SK-N-SH (cell line): ENCODE data around the gene LPP. TPM values are rescaled to one million over a fixed set of nuclear protein-coding genes. Genes with fewer than 3 reads are reported as not detected.

Experiments used
- CTCF ChIA-PET: fragments of 300-600, 350-600 bp; formaldehyde crosslinking; extraction: SDS; loops from one replicate; lab custom pipeline; 2021; lab: Yijun Ruan, JAX
- POLR2A ChIA-PET: fragments of 350-600 bp; sonication (Branson Sonifier 250); formaldehyde crosslinking; extraction: SDS; loops from one replicate; lab custom pipeline; 2020; ENCODE audit warnings: antibody characterized with exemption, inconsistent platforms; lab: Yijun Ruan, JAX
- DNase-seq: peaks from one replicate; pipeline ENCODE4 v3.0.0; 2012
- H2AFZ ChIP-seq: fragments of 200-600 bp; sonication (generic); 2 replicates; pipeline ENCODE4 v1.8.1; 2016; ENCODE audit warnings: antibody characterized with exemption, mild to moderate bottlenecking, low read depth
- H3F3A ChIP-seq: fragments of 200-600 bp; sonication (generic); replicated peaks from 2 replicates; pipeline ENCODE3; 2016; ENCODE audit warnings: antibody characterized with exemption, mild to moderate bottlenecking; ENCODE audit not compliant: insufficient read depth
- H3K27ac ChIP-seq, 2 experiments: fragments of 200-500 bp in 1 of 2; fragments of 200-600 bp in 1 of 2; sonication (Bioruptor generic) in 1 of 2; sonication (generic), shearing (Covaris generic) in 1 of 2; 2 replicates each; pipeline versions ENCODE4 v1.5.1 to v1.6.1; 2014 to 2016; ENCODE audit warnings: low read depth in 2 of 2, inconsistent platforms in 1 of 2, low read length in 1 of 2, mild to moderate bottlenecking in 1 of 2, mixed read lengths in 1 of 2
- H3K27me3 ChIP-seq: fragments of 200-600 bp; sonication (generic), shearing (Covaris generic); 2 replicates; pipeline ENCODE4 v1.6.1; 2016; ENCODE audit warnings: mixed run types; ENCODE audit not compliant: insufficient read depth
- H3K36me3 ChIP-seq, 2 experiments: fragments of 200-500 bp in 1 of 2; fragments of 200-600 bp in 1 of 2; sonication (Bioruptor generic) in 1 of 2; sonication (generic) in 1 of 2; replicated peaks in 1 of 2; 2 replicates each; pipeline versions ENCODE3 to v1.5.1; 2014 to 2016; ENCODE audit warnings: low read length in 1 of 2, mild to moderate bottlenecking in 1 of 2; ENCODE audit not compliant: insufficient read depth in 2 of 2, control insufficient read depth in 1 of 2
- H3K4me1 ChIP-seq, 2 experiments: fragments of 200-500 bp in 1 of 2; fragments of 200-600 bp in 1 of 2; sonication (Bioruptor generic) in 1 of 2; sonication (generic), shearing (Covaris generic) in 1 of 2; 2 replicates each; pipeline versions ENCODE4 v1.5.1 to v1.6.1; 2014 to 2016; ENCODE audit warnings: low read depth in 1 of 2, low read length in 1 of 2, mixed run types in 1 of 2; ENCODE audit not compliant: insufficient read depth in 2 of 2, control insufficient read depth in 1 of 2
- H3K4me2 ChIP-seq: fragments of 200-600 bp; sonication (generic), shearing (Covaris generic); 2 replicates; pipeline ENCODE4 v1.6.1; 2017; ENCODE audit warnings: mixed run types
- H3K4me3 ChIP-seq, 2 experiments: fragments of 200-500 bp in 1 of 2; fragments of 200-600 bp in 1 of 2; sonication (Bioruptor generic) in 1 of 2; sonication (generic), shearing (Covaris generic) in 1 of 2; 2 replicates each; pipeline versions ENCODE4 v1.5.1 to v1.8.1; 2014 to 2016; ENCODE audit warnings: low read depth in 2 of 2, inconsistent platforms in 1 of 2, low read length in 1 of 2, mild to moderate bottlenecking in 1 of 2, mixed read lengths in 1 of 2, moderate library complexity in 1 of 2
- H3K79me2 ChIP-seq: fragments of 200-600 bp; sonication (generic); 2 replicates; pipeline ENCODE4 v1.8.1; 2017; ENCODE audit warnings: mild to moderate bottlenecking; ENCODE audit not compliant: insufficient read depth
- H3K9ac ChIP-seq: fragments of 200-600 bp; sonication (generic); 2 replicates; pipeline ENCODE4 v1.6.1; 2017; ENCODE audit warnings: mixed run types
- H3K9me2 ChIP-seq: fragments of 200-600 bp; sonication (generic); 2 replicates; pipeline ENCODE4 v1.6.1; 2017; ENCODE audit warnings: mixed run types
- H3K9me3 ChIP-seq: fragments of 200-600 bp; sonication (generic); 2 replicates; pipeline ENCODE4 v1.6.1; 2017; ENCODE audit warnings: mixed run types, mild to moderate bottlenecking, moderate library complexity
- H4K20me1 ChIP-seq: fragments of 200-600 bp; sonication (generic); 2 replicates; pipeline ENCODE4 v1.6.1; 2017; ENCODE audit warnings: mild to moderate bottlenecking, mixed run types; ENCODE audit not compliant: insufficient read depth
- CTCF ChIP-seq: fragments of 200-600 bp; sonication (generic); IDR thresholded peaks from 2 replicates; pipeline ENCODE4 v1.6.1; 2017; ENCODE audit warnings: antibody characterized with exemption, mild to moderate bottlenecking, moderate library complexity
- ELF1 ChIP-seq: IDR thresholded peaks from 2 replicates; pipeline ENCODE4 v1.4.0; 2012
- FOXJ3 ChIP-seq: sonication (generic); formaldehyde crosslinking; IDR thresholded peaks from 2 replicates; pipeline ENCODE4 v1.5.1; 2020; ENCODE audit warnings: mild to moderate bottlenecking, missing genetic modification reagents
- IRF3 ChIP-seq: fragments of 150-350 bp; IDR thresholded peaks from 2 replicates; pipeline ENCODE4 v1.6.1; 2016; ENCODE audit warnings: mild to moderate bottlenecking, low read depth, low read length
- MAX ChIP-seq: IDR thresholded peaks from 2 replicates; pipeline ENCODE4 v1.4.0; 2012; ENCODE audit warnings: low read depth
- NFIC ChIP-seq: IDR thresholded peaks from 2 replicates; pipeline ENCODE4 v1.4.0; 2012; ENCODE audit warnings: borderline replicate concordance
- NRF1 ChIP-seq: IDR thresholded peaks from 2 replicates; pipeline ENCODE4 v1.6.1; 2012; ENCODE audit warnings: low read depth, mild to moderate bottlenecking, low read length
- PBX3 ChIP-seq: IDR thresholded peaks from 2 replicates; pipeline ENCODE4; 2012
- POLR2AphosphoS5 ChIP-seq: IDR thresholded peaks from 2 replicates; pipeline ENCODE4 v1.6.1; 2012; ENCODE audit warnings: low read depth, low read length
- REST ChIP-seq: IDR thresholded peaks from 2 replicates; pipeline ENCODE4 v1.6.1; 2012; ENCODE audit warnings: mild to moderate bottlenecking, low read depth, low read length, moderate library complexity
- RXRA ChIP-seq: IDR thresholded peaks from 2 replicates; pipeline ENCODE4 v1.4.0; 2012; ENCODE audit warnings: low read depth, mild to moderate bottlenecking, borderline replicate concordance
- SMC3 ChIP-seq: IDR thresholded peaks from 2 replicates; pipeline ENCODE4 v1.6.1; 2012; ENCODE audit warnings: low read depth, low read length, improper control_type of control experiment
- TEAD4 ChIP-seq: IDR thresholded peaks from 2 replicates; pipeline ENCODE4 v1.4.0; 2012; ENCODE audit warnings: mild to moderate bottlenecking, borderline replicate concordance; ENCODE audit not compliant: insufficient read depth
- YY1 ChIP-seq: IDR thresholded peaks from 2 replicates; pipeline ENCODE4 v1.4.0; 2012; ENCODE audit warnings: low read depth, mild to moderate bottlenecking
- WGBS: methylation state at CpG from one replicate; pipeline ENCODE4 v1.1.6; 2017; ENCODE audit warnings: low lambda C conversion rate; 5-methylcytosine and 5-hydroxymethylcytosine counted together
- polyA plus RNA-seq, 3 experiments: library from polyadenylated mRNA; depleted of rRNA; stranded (reverse); fragments of >200 nt; gene quantifications; 2 replicates each; pipeline ENCODE4 v1.2.3, GENCODE V29; 2012

The LPP gene
- polyA plus RNA-seq, 1 of the 3 experiments (the other 2 are of a cell fraction) = 6.6 TPM

GRCh38 chr3:188241072-188241471, 87.1 kb downstream of the LPP start:
- Histone ChIP-seq H3K9me2 (no peaks in the 10 kb centered on the region), H3F3A (peaks cover 41% of the 10 kb centered on the region), H3K36me3 (peaks cover 5 to 19% of the 10 kb centered on the region in 2 experiments), H4K20me1 (peaks cover 3% of the 10 kb centered on the region; the same call in 1 of the 2 replicates), H3K27me3 (no peaks in the 10 kb centered on the region), H3K9me3 (no peaks in the 10 kb centered on the region), H3K27ac (peak overlapping the region in 1 of 2 experiments; percentile 85; a peak in 2 of 4 replicates), H3K79me2 (peaks cover 83% of the 10 kb centered on the region), H3K9ac (peak overlapping the region; percentile 7; the same call in 1 of the 2 replicates), H2AFZ (no peak overlapping the region), H3K4me2 (peak overlapping the region; percentile 10; the same call in 1 of the 2 replicates), H3K4me1 (peaks cover 0 to 38% of the 10 kb centered on the region in 2 experiments; a peak in 3 of 4 replicates), H3K4me3 (no peak overlapping the region)
- 36% methylated on average over 7 of the region's 7 CpGs for WGBS
- DNase-seq = no peak
- TF ChIP-seq SMC3 (no peak), REST (peak; percentile 86)
- ChIA-PET CTCF (no interaction called here), POLR2A (no interaction called here)

- ChIA-PET CTCF (interaction anchor here (0.9 kb wide), 1 partner anchor 502 kb away, joined by 3 read pairs; no protein-coding TSS in a partner anchor), POLR2A (no interaction called here)
- H3K27ac ChIP-seq = peak overlapping the region in 1 of 2 experiments; percentile 85; a peak in 2 of 4 replicates
- no peaks in the 10 kb centered on the region for H3K9me2 ChIP-seq
- H3F3A ChIP-seq = peaks cover 41% of the 10 kb centered on the region
- H3K9ac ChIP-seq = peak overlapping the region; percentile 7; the same call in 1 of the 2 replicates
- peak overlapping the region; percentile 10; the same call in 1 of the 2 replicates for H3K4me2 ChIP-seq
- H2AFZ ChIP-seq = no peak overlapping the region
- H3K4me1 ChIP-seq = peaks cover 0 to 38% of the 10 kb centered on the region in 2 experiments; a peak in 3 of 4 replicates
- H3K4me3 ChIP-seq = no peak overlapping the region
- H4K20me1 ChIP-seq = peaks cover 3% of the 10 kb centered on the region; the same call in 1 of the 2 replicates
- H3K79me2 ChIP-seq = peaks cover 83% of the 10 kb centered on the region
- H3K36me3 ChIP-seq = peaks cover 5 to 19% of the 10 kb centered on the region in 2 experiments
- DNase-seq = no peak
- no peaks in the 10 kb centered on the region for H3K27me3 ChIP-seq
- 32% methylated on average over 3 of the region's 3 CpGs for WGBS
- no peaks in the 10 kb centered on the region for H3K9me3 ChIP-seq
- TF ChIP-seq POLR2AphosphoS5 = no peak
- TF ChIP-seq REST = no peak
- no peak for TF ChIP-seq NRF1
- TF ChIP-seq MAX = 0 out of 2 replicates have a peak, but pooled peaks have one; percentile 35
- peak; percentile 69 for TF ChIP-seq PBX3
- no peak for TF ChIP-seq FOXJ3 (CRISPR knock-in tag)
- no peak for TF ChIP-seq YY1
- no peak for TF ChIP-seq ELF1
- TF ChIP-seq TEAD4 = no peak
- no peak for TF ChIP-seq RXRA
- TF ChIP-seq IRF3 = no peak
- no peak for TF ChIP-seq NFIC
- TF ChIP-seq CTCF = no peak
Observed at GRCh38 chr3:188241883-188242282, 87.9 kb downstream of the LPP start.
